Activated CD4-positive, alpha-beta T cell treated with anti-CD3 and anti-CD28 coated beads for 24 hours (primary cell): ENCODE results near the gene UNC5A.
"Not testable (repeated sequence)": the region's sequence is repeated elsewhere in the genome, so short reads cannot be mapped to it uniquely, and the experiment has no call there.

Source experiments
- DNase-seq, 2 donors: peaks; one replicate each; pipeline ENCODE4 v3.0.0-alpha.2; 2020; ENCODE audit warnings: low read depth in 2 of 2

The UNC5A gene

GRCh38 chr5:176863041-176863764 lies 52.8 kb downstream of the UNC5A start:
- no peak for DNase-seq

DNA sequence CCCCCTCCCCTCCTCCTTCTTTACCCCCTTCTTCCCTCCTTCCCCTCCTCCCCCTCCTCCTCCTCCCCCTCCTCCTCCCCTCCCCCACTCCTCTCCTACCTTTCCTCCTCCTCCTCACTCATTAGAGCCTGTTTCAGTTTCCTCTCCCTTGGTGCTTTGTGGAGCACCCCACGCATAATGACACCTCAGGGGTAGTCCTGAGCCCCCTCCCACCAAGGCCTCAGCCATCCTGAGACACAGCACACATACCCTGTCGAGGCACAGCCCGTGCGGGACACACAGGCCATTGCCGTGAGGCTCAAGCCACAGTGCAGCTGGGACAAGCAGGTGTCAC lies 53.4 kb downstream of the UNC5A start:
- no peak for DNase-seq

- no peak for DNase-seq
Measured at GRCh38 chr5:176864755-176865154, 54.4 kb downstream of the UNC5A start.

DNA sequence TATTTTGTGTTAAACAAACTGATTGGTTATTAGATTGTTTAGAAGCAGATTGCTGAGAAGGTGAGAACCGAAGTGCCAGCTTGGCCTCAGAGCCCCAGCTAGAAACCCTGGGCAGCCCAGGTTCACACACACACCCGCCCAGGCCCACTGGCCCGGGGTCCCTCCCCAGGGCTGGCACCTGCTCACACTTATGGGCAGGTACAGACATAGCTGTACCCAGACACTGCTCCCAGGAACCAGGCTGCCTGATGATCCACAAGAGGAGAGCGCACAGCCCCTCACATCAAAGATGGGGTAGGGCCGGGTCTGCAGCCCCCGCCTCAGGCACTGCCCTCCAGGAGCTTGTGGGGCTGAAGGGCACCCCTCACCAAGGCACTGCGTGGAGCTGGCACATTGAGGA lies 55.6 kb downstream of the UNC5A start:
- no peak for DNase-seq

DNA sequence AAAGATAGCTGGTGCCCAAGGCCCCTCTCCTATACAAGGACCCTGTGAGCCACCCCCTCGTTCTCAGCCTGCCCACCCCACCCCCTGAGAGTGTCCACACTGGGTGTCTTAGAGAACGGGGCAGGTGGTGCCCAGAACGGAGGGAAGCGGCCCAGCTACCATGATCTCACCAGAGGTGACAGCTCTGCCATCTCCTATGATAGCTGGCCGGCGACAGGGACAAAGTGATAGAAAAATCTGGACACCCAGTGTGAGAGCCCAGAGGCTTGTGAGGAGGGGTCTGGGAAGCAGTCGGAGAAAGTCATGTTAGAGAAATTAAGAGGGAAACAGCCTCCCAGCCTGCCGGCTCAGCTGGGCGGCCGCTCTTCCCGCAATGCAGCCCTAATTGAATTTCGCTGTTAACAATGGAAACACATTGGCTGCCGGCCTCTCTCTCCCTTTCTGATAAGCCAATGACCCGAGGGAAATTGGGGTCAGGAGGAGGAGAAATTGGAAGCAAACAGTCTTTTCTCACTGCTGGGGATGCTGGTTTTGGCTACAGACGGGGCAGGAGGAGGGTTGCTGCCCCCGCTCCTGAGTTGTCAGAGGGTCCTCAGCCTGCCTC lies 56.5 kb downstream of the UNC5A start:
- DNase-seq = no peak

DNA sequence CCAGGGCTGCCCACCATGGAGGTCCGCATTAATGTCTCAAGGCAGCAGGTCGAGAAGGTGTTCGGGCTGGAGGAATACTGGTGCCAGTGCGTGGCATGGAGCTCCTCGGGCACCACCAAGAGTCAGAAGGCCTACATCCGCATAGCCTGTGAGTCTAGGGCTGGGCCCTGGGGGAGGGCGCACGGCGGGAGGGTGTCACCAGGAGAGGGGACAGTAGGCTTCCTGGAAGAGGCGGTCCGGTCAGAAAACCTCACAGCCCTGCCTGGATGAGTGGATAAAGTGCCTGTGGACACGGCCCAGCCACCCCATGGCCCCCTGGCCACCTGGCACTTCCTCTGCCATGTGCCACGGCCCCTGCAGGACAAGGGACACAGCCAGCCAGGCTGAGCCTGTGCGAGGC lies 57.8 kb downstream of the UNC5A start:
- DNase-seq = no peak

GRCh38 chr5:176868731-176869130 lies 58.4 kb downstream of the UNC5A start:
- DNase-seq = no peak

- no peak for DNase-seq
Measured at GRCh38 chr5:176869501-176870109, 59.2 kb downstream of the UNC5A start.

DNA sequence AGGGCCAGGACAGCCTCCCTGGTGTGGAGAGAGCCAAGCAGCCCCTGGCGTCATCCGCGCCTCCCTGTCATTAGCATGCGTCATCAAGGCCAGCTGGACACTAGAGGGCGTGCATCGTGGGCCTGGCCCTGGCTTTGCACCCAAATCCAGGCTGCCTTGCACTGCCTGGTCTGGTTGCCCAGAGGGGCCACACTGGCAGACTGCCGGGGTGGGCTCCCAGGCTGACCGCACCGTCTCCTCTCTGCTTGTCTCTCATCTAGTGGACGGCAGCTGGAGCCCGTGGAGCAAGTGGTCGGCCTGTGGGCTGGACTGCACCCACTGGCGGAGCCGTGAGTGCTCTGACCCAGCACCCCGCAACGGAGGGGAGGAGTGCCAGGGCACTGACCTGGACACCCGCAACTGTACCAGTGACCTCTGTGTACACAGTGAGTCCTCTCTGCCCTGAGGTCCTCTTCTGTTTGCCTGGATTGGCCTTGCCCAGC lies 59.8 kb downstream of the UNC5A start:
- DNase-seq = no peak

DNA sequence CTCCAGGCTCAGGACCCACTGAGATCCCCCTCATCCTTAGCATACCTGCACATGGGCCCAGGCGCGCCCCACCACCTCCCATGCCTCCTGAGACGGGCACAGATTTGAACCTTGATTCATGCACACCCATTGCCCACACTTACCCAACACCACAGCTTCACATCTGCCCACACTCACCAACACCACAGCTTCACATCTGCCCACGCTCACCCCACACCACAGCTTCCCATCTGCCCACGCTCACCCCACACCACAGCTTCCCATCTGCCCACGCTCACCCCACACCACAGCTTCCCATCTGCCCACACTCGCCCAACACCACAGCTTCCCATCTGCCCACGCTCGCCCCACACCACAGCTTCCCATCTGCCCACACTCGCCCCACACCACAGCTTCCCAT lies 60.3 kb downstream of the UNC5A start:
- DNase-seq = not testable (repeated sequence)

DNA sequence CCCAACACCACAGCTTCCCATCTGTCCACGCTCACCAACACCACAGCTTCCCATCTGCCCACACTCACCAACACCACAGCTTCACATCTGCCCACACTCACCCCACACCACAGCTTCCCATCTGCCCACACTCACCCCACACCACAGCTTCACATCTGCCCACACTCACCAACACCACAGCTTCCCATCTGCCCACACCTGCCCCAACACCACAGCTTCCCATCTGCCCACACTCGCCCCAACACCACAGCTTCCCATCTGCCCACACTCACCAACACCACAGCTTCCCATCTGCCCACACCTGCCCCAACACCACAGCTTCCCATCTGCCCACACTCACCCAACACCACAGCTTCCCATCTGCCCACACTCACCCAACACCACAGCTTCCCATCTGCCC lies 62.2 kb downstream of the UNC5A start:
- DNase-seq = not testable (repeated sequence)

DNA sequence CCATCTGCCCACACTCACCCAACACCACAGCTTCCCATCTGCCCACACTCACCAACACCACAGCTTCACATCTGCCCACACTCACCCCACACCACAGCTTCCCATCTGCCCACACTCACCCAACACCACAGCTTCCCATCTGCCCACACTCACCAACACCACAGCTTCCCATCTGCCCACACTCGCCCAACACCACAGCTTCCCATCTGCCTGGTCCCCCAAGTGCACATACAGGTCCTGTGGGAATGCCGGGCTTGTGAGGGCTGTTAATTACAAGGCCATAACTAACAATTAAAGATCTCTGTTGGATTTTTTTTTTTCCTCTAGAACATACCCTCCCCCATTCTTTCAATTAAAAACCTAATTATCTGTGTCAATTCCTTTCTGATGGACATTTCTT lies 62.7 kb downstream of the UNC5A start:
- not testable (repeated sequence) for DNase-seq

GRCh38 chr5:176873541-176874172 lies 63.3 kb downstream of the UNC5A start:
- DNase-seq = no peak

DNA sequence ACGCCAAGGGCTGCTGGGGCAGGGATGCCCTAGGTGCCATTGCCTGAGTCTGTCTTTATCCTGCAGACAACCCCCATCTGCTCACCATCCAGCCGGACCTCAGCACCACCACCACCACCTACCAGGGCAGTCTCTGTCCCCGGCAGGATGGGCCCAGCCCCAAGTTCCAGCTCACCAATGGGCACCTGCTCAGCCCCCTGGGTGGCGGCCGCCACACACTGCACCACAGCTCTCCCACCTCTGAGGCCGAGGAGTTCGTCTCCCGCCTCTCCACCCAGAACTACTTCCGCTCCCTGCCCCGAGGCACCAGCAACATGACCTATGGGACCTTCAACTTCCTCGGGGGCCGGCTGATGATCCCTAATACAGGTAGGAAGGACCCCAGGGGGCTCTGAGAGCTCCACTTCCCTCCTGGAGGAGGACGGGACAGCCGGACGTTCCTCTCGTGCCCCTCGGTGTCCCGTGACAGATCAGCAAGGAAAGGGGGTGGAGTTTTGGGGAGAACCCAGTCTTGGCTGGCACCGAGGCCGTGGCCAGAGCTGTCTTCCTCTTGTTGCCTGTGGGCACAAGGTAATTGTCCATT lies 63.9 kb downstream of the UNC5A start:
- DNase-seq = no peak

GRCh38 chr5:176875014-176875550 lies 64.7 kb downstream of the UNC5A start:
- no peak for DNase-seq

GRCh38 chr5:176875783-176876505 lies 65.6 kb downstream of the UNC5A start:
- no peak for DNase-seq

DNA sequence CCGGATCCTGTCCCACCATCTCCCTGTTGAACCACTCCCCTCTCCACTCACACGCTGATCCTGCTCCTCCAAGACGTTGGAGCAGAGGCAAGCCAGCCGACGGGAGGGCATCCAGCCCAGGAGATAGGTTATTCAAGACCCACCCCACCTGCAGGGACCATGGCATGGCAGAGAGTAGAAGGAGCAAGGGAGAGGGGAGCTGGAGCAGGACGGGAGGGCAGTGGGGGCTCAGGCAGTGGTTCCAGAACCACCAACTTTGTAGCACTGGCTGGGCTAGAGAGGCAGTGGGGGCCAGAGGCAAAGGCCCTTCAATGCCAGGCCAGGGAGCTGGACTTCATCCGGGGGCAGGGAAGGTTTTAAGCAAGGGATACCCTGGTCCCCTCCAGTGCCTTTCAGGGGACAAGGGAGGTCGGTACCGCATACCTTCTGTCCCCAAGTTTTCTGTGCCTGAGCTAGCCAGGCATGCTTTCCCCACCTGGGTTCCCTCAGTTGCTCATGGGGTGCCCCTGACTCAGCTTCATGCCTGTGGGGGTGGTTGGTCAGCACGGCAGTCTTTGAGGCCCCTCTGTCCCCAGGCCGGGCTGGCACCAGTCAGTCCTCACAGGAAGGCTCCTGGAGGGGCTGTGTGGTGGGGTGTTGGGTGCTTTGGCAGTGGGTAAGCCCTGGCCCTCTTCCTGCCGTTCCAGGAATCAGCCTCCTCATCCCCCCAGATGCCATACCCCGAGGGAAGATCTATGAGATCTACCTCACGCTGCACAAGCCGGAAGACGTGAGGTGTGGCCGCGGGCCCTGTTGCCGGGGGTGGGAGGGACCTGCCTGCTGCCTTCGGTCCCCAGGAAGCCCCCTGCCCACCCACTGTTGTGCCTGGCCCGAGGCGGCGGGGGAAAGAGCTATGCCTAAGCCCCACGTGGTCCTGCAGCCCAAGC lies 66.4 kb downstream of the UNC5A start:
- DNase-seq = no peak

- DNase-seq = no peak
Measured at GRCh38 chr5:176877793-176878331, 67.5 kb downstream of the UNC5A start.

DNA sequence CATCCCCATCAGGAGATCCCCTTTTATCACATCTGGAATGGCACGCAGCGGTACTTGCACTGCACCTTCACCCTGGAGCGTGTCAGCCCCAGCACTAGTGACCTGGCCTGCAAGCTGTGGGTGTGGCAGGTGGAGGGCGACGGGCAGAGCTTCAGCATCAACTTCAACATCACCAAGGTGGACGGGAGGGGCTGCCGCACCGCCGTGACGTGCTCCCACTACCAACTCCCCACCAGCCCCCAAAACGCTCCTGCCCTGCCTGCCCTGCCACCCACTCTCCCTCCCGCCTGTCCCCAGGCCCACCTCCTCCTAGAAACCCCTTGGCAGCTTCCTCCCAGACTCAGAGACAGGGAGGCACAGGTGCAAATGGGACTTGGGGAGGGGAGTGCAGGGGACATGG lies 68.1 kb downstream of the UNC5A start:
- no peak for DNase-seq
